ENCODE measurements around the gene CXorf58. TPM values are rescaled to one million over a fixed set of nuclear protein-coding genes. Genes with fewer than 3 reads are reported as not detected.

CXorf58 gene
- total RNA-seq, 1 experiment from 2014 or later, result not detected

DNA sequence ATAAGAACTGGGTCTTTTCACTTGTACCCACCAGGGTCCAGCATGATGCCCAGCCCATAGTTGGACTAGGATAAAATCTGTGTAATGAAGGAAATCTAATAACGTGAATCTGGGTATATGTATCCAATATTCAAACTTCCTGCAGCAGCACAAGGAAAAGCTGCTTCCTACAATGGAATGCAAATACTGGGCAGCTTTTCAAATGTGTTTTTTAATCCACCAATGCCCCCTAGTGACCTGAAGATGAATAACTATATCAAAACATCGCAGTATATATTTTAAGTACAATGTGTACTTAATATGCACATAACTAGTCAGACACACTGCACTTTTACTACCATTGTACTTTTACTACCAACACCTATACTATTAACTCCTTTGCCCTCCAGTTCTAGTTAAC is 5.4 kb upstream of the CXorf58 start:
- peak; percentile 37 for TF ChIP-seq CTCF (IDR thresholded peaks at IDR 0.05; ENCODE audit: unreplicated experiment)

DNA sequence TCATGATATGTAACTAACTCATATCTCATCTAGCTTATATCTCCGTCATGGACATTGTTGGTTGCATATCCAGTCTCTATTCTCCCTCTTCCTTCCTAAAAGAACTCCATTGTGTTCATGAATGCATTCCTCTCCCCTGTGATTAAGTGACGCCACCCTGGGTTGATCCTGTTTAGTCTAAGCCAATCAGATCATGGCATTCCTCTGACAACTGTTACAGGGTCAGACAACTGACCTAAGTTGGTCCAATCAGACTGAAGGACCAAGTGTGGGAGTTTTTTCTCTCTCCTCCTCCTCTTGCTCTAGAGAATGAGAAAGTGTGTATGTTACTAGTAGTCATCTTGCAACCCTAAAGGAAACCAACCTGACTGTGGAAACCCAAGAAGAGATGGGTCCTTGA is 3.7 kb upstream of the CXorf58 start:
- DNase-seq, result no peak
- BruUV-seq (replicated peaks), result no TSS peak
- Mint-ChIP-seq H3K36me3 (ENCODE audit: insufficient read depth, unreplicated experiment) (peaks cover 14% of the 10 kb centered on the region), H3K27me3 (ENCODE audit: unreplicated experiment) (no peaks in the 10 kb centered on the region), H3K27ac (ENCODE audit: unreplicated experiment) (no peak overlapping the region), H3K9me3 (ENCODE audit: low read depth, unreplicated experiment) (no peaks in the 10 kb centered on the region), H3K4me3 (ENCODE audit: low read depth, unreplicated experiment) (no peak overlapping the region), H3K4me1 (ENCODE audit: low read depth, unreplicated experiment) (peaks cover 21% of the 10 kb centered on the region)
- CTCF ChIA-PET, result interaction anchor here (0.6 kb wide), 1 partner anchor 9 kb away, joined by 3 read pairs; no protein-coding TSS in a partner anchor
- intact Hi-C loops (cut with micrococcal nuclease; ENCODE audit: unreplicated experiment), result no loop called here
- no peak for TF ChIP-seq CTCF (IDR thresholded peaks at IDR 0.05; ENCODE audit: unreplicated experiment)

More for the DNA sequence above, 5.4 kb upstream of the CXorf58 start:
- H3K36me3 Mint-ChIP-seq (ENCODE audit: insufficient read depth, unreplicated experiment), result peaks cover 7% of the 10 kb centered on the region
- H3K4me1 Mint-ChIP-seq (ENCODE audit: low read depth, unreplicated experiment), result peaks cover 28% of the 10 kb centered on the region
- intact Hi-C loops (cut with micrococcal nuclease; ENCODE audit: unreplicated experiment), result loop anchor here (1.0 kb wide), 3 partner anchors 121 to 208 kb away; no protein-coding TSS in a partner anchor
- no peak overlapping the region for H3K4me3 Mint-ChIP-seq (ENCODE audit: low read depth, unreplicated experiment)
- H3K27ac Mint-ChIP-seq (ENCODE audit: unreplicated experiment), result no peak overlapping the region
- H3K27me3 Mint-ChIP-seq (ENCODE audit: unreplicated experiment), result no peaks in the 10 kb centered on the region
- CTCF ChIA-PET, result interaction anchor here (0.6 to 2.6 kb wide), 11 partner anchors 80 to 268 kb away, joined by 3 to 45 read pairs (median 6); partner anchors contain the start of genes ACOT9, EIF2S3 and SAT1
- H3K9me3 Mint-ChIP-seq (ENCODE audit: low read depth, unreplicated experiment), result no peaks in the 10 kb centered on the region
- no TSS peak for BruUV-seq (replicated peaks)
- DNase-seq, result no peak

DNA sequence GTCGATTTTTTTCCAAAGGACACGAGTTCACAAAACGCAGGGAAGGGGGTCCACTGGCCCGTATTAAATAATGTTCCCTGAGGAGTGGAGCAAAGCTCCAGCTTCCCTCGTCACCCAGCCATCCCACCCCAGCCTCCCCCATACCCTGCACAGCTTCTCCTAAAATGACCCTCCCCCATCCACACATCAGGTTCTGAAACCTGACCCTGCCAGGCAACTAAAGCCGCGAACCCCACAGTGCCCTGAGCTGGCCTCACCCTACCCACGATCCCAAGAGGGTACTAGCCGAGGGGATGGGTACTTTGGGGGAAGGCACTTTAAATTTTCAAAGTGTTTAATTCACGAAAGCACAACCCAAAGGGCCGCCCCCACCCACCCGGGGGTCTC is 702 bp upstream of the CXorf58 start:
- no TSS peak for BruUV-seq (replicated peaks)
- Mint-ChIP-seq H3K4me1 (ENCODE audit: low read depth, unreplicated experiment) (peaks cover 12% of the 10 kb centered on the region), H3K27ac (ENCODE audit: unreplicated experiment) (no peak overlapping the region), H3K9me3 (ENCODE audit: low read depth, unreplicated experiment) (no peaks in the 10 kb centered on the region), H3K4me3 (ENCODE audit: low read depth, unreplicated experiment) (peak overlapping the region; percentile 74), H3K36me3 (ENCODE audit: insufficient read depth, unreplicated experiment) (peaks cover 14% of the 10 kb centered on the region), H3K27me3 (ENCODE audit: unreplicated experiment) (no peaks in the 10 kb centered on the region)
- no peak for TF ChIP-seq CTCF (IDR thresholded peaks at IDR 0.05; ENCODE audit: unreplicated experiment)
- no peak for DNase-seq
- intact Hi-C loops (cut with micrococcal nuclease; ENCODE audit: unreplicated experiment), result no loop called here
- CTCF ChIA-PET, result interaction anchor here (2.4 kb wide), 1 partner anchor 147 kb away, joined by 22 read pairs; no protein-coding TSS in a partner anchor

GRCh38 chrX:23908219-23909004 is 606 bp downstream of the CXorf58 start:
- Mint-ChIP-seq H3K4me3 (ENCODE audit: low read depth, unreplicated experiment) (peak overlapping the region; percentile 74), H3K9me3 (ENCODE audit: low read depth, unreplicated experiment) (no peaks in the 10 kb centered on the region), H3K4me1 (ENCODE audit: low read depth, unreplicated experiment) (peaks cover 11% of the 10 kb centered on the region), H3K36me3 (ENCODE audit: insufficient read depth, unreplicated experiment) (peaks cover 14% of the 10 kb centered on the region), H3K27ac (ENCODE audit: unreplicated experiment) (no peak overlapping the region), H3K27me3 (ENCODE audit: unreplicated experiment) (no peaks in the 10 kb centered on the region)
- BruUV-seq (replicated peaks), result no TSS peak
- no peak for DNase-seq
- TF ChIP-seq CTCF (IDR thresholded peaks at IDR 0.05; ENCODE audit: unreplicated experiment), result no peak
- CTCF ChIA-PET, result interaction anchor here (0.6 to 2.4 kb wide), 2 partner anchors 11 to 145 kb away, joined by 3 to 22 read pairs; no protein-coding TSS in a partner anchor
- intact Hi-C loops (cut with micrococcal nuclease; ENCODE audit: unreplicated experiment), result loop anchor here (2.0 kb wide), 1 partner anchor 146 kb away; the partner anchor contains the start of gene EIF2S3
